Measurements from ENCODE around the gene SIDT1. TPM values are rescaled to one million over a fixed set of nuclear protein-coding genes. Genes with fewer than 3 reads are reported as not detected.

Gene SIDT1
- total and polyA plus RNA-seq, 2 donors (not counting 1 experiment from before 2014, with no cell fraction given): 0.01 TPM; not detected in 1

DNA sequence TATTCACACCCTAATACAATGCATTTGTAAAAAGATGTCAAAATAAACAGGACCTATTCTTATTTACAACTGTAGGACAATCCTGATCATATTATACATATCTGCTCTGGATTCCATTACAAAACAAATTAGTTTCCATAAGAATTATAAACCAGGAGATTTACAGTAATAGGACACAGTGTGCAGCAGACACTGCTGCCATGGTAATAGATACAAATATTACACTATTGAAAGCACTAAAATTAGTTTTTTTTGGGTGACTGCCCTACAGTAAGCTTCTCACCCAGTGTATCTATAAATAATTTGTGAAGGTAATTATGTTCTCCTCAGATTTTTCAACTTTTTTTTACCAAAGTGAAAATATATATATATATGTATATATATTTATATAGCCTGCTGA lies 116.2 kb downstream of the SIDT1 start:
- no peaks in the 10 kb centered on the region for H3K9me3 ChIP-seq (ENCODE audit: control insufficient read depth, insufficient read depth, low read depth, low read length)
- H3K4me2 ChIP-seq (ENCODE audit: extremely low read depth, insufficient read depth, low read length): no peak overlapping the region
- H3K79me2 ChIP-seq (ENCODE audit: control insufficient read depth, insufficient read depth, low read length): no peaks in the 10 kb centered on the region
- no peak overlapping the region for H3K9ac ChIP-seq (ENCODE audit: insufficient read depth, low read length)
- no peaks in the 10 kb centered on the region for H4K20me1 ChIP-seq (ENCODE audit: control insufficient read depth, extremely low read depth, insufficient read depth, low read length)
- H3K4me3 ChIP-seq (replicated peaks in 1 of 4; ENCODE audit: control extremely low read depth in 1 of 4, insufficient read depth in 1 of 4, low read depth in 3 of 4, low read length in 4 of 4): no peak overlapping the region
- no peaks in the 10 kb centered on the region for H3K27me3 ChIP-seq (ENCODE audit: control insufficient read depth, insufficient read depth, low read length)
- no peak overlapping the region for H2AFZ ChIP-seq (ENCODE audit: low read length)
- no peaks in the 10 kb centered on the region for H3K36me3 ChIP-seq (ENCODE audit: control insufficient read depth, insufficient read depth, low read length)
- no peaks in the 10 kb centered on the region for H3K4me1 ChIP-seq (ENCODE audit: control insufficient read depth, extremely low read depth, insufficient read depth, low read length)
- TF ChIP-seq EZH2 (IDR thresholded peaks at IDR 0.05; ENCODE audit: low read length, missing control alignments): no peak
- TF ChIP-seq, protein P1, sequence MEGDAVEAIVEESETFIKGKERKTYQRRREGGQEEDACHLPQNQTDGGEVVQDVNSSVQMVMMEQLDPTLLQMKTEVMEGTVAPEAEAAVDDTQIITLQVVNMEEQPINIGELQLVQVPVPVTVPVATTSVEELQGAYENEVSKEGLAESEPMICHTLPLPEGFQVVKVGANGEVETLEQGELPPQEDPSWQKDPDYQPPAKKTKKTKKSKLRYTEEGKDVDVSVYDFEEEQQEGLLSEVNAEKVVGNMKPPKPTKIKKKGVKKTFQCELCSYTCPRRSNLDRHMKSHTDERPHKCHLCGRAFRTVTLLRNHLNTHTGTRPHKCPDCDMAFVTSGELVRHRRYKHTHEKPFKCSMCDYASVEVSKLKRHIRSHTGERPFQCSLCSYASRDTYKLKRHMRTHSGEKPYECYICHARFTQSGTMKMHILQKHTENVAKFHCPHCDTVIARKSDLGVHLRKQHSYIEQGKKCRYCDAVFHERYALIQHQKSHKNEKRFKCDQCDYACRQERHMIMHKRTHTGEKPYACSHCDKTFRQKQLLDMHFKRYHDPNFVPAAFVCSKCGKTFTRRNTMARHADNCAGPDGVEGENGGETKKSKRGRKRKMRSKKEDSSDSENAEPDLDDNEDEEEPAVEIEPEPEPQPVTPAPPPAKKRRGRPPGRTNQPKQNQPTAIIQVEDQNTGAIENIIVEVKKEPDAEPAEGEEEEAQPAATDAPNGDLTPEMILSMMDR (conservative IDR thresholded peaks at IDR 0.05 in 1 of 2, IDR thresholded peaks at IDR 0.05 in 1 of 2; ENCODE audit: low read depth in 1 of 2, low read length in 2 of 2): no peak
- no peak for DNase-seq (ENCODE audit: low read depth in 2 of 2)
- no peak overlapping the region for H3K27ac ChIP-seq (ENCODE audit: insufficient read depth, low read length)

DNA sequence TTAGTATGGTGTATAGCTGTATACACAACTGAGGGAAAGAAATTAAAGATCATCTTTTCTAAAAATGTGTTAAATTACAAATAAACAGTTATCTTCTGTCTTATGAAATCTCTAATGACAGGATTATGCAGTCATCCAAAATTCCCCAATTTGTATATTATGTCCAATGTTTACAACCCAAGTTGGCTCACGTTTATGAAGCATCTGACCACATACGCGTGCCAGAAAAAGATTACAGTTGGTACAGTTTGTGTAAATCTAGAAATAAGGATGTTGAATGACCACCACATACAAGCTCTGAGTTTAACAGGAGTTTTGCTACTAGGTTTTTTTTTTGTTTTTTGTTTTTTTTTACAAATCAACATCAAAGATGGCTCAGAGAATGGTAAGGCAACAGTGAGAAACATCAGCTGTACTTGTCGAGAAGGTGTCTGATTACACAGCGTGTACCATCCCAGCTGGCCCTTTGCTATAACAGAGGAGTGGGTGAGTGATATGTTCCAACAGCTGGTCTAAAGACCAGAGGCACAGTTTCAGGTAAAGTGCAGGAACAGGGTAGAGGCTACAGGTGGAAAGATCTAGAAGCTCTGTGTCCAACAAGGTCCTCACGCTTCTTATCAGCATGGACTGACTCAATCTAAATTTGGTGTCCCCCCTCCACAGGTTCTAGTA lies 117.0 kb downstream of the SIDT1 start:
- Histone ChIP-seq H3K4me1 (ENCODE audit: control insufficient read depth, extremely low read depth, insufficient read depth, low read length) (no peaks in the 10 kb centered on the region), H3K9ac (ENCODE audit: insufficient read depth, low read length) (no peak overlapping the region), H4K20me1 (ENCODE audit: control insufficient read depth, extremely low read depth, insufficient read depth, low read length) (no peaks in the 10 kb centered on the region), H3K27ac (ENCODE audit: insufficient read depth, low read length) (no peak overlapping the region), H3K4me2 (ENCODE audit: extremely low read depth, insufficient read depth, low read length) (no peak overlapping the region), H3K27me3 (ENCODE audit: control insufficient read depth, insufficient read depth, low read length) (no peaks in the 10 kb centered on the region), H3K9me3 (ENCODE audit: control insufficient read depth, insufficient read depth, low read depth, low read length) (no peaks in the 10 kb centered on the region), H3K36me3 (ENCODE audit: control insufficient read depth, insufficient read depth, low read length) (no peaks in the 10 kb centered on the region), H3K4me3 (replicated peaks in 1 of 4; ENCODE audit: control extremely low read depth in 1 of 4, insufficient read depth in 1 of 4, low read depth in 3 of 4, low read length in 4 of 4) (no peak overlapping the region), H3K79me2 (ENCODE audit: control insufficient read depth, insufficient read depth, low read length) (no peaks in the 10 kb centered on the region), H2AFZ (ENCODE audit: low read length) (no peak overlapping the region)
- peak in 1 of 2 donors; percentile 55 for DNase-seq (ENCODE audit: low read depth in 2 of 2)
- TF ChIP-seq, protein P1 (conservative IDR thresholded peaks at IDR 0.05 in 1 of 2, IDR thresholded peaks at IDR 0.05 in 1 of 2; ENCODE audit: low read depth in 1 of 2, low read length in 2 of 2): no peak
- TF ChIP-seq EZH2 (IDR thresholded peaks at IDR 0.05; ENCODE audit: low read length, missing control alignments): no peak

DNA sequence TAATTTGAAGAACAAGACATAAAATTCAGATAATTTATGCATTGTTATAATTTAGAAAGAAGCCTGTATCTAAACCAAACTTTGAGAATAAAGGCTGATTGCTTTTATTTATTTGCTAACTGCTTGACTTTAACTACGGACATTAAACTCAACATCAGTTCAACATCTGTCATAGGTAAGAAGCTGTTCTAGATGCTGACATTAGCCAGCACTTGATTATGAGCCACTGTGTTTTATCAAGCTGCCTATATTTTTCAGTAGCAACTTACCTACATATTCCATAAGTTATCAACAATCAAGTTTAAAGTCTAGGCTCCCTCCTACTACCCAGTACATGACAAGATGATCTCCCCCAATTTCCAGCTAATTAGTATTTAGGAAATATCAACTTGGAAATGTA lies 122.0 kb downstream of the SIDT1 start:
- Histone ChIP-seq H3K27ac (ENCODE audit: insufficient read depth, low read length) (no peak overlapping the region), H3K4me3 (replicated peaks in 1 of 4; ENCODE audit: control extremely low read depth in 1 of 4, insufficient read depth in 1 of 4, low read depth in 3 of 4, low read length in 4 of 4) (no peak overlapping the region), H3K4me2 (ENCODE audit: extremely low read depth, insufficient read depth, low read length) (no peak overlapping the region), H3K36me3 (ENCODE audit: control insufficient read depth, insufficient read depth, low read length) (peaks cover 2% of the 10 kb centered on the region), H2AFZ (ENCODE audit: low read length) (no peak overlapping the region), H4K20me1 (ENCODE audit: control insufficient read depth, extremely low read depth, insufficient read depth, low read length) (no peaks in the 10 kb centered on the region), H3K27me3 (ENCODE audit: control insufficient read depth, insufficient read depth, low read length) (no peaks in the 10 kb centered on the region), H3K79me2 (ENCODE audit: control insufficient read depth, insufficient read depth, low read length) (no peaks in the 10 kb centered on the region), H3K9ac (ENCODE audit: insufficient read depth, low read length) (no peak overlapping the region), H3K9me3 (ENCODE audit: control insufficient read depth, insufficient read depth, low read depth, low read length) (no peaks in the 10 kb centered on the region), H3K4me1 (ENCODE audit: control insufficient read depth, extremely low read depth, insufficient read depth, low read length) (no peaks in the 10 kb centered on the region)
- TF ChIP-seq, protein P1 (conservative IDR thresholded peaks at IDR 0.05 in 1 of 2, IDR thresholded peaks at IDR 0.05 in 1 of 2; ENCODE audit: low read depth in 1 of 2, low read length in 2 of 2): no peak
- no peak for TF ChIP-seq EZH2 (IDR thresholded peaks at IDR 0.05; ENCODE audit: low read length, missing control alignments)
- no peak for DNase-seq (ENCODE audit: low read depth in 2 of 2)

Data from fibroblast of lung (primary cell).